HG03342 (cell line): ENCODE measurements around the gene SMTNL2.
"Not testable (repeated sequence)": the region's sequence is repeated elsewhere in the genome, so short reads cannot be mapped to it uniquely, and the experiment has no call there.

Experiments
- ATAC-seq: cut with Tn5 transposase; IDR thresholded peaks from one replicate; pipeline ENCODE4 v1.9.1; 2021; ENCODE audit warnings: mild to moderate bottlenecking, moderate library complexity; ENCODE audit not compliant: unreplicated experiment

SMTNL2 gene

GRCh38 chr17:4598776-4599504, 14.6 kb downstream of the SMTNL2 start:
- ATAC-seq = no peak

- ATAC-seq = no peak
Observed at GRCh38 chr17:4599505-4600281, 15.4 kb downstream of the SMTNL2 start.

- no peak for ATAC-seq
Observed at GRCh38 chr17:4600563-4600962, 16.2 kb downstream of the SMTNL2 start.

GRCh38 chr17:4601326-4601725, 17.0 kb downstream of the SMTNL2 start:
- ATAC-seq = no peak

GRCh38 chr17:4602041-4602440, 17.7 kb downstream of the SMTNL2 start:
- no peak for ATAC-seq

- ATAC-seq = no peak
Observed at GRCh38 chr17:4604111-4604644, 19.8 kb downstream of the SMTNL2 start.

- not testable (repeated sequence) for ATAC-seq
Observed at GRCh38 chr17:4604736-4605135, 20.4 kb downstream of the SMTNL2 start.

- ATAC-seq = no peak
Observed at GRCh38 chr17:4605826-4606225, 21.5 kb downstream of the SMTNL2 start.

GRCh38 chr17:4607261-4607741, 23.0 kb downstream of the SMTNL2 start:
- ATAC-seq = no peak

GRCh38 chr17:4607773-4608187, 23.5 kb downstream of the SMTNL2 start:
- no peak for ATAC-seq

GRCh38 chr17:4609761-4610160, 25.4 kb downstream of the SMTNL2 start:
- no peak for ATAC-seq

GRCh38 chr17:4610162-4610561, 25.8 kb downstream of the SMTNL2 start:
- no peak for ATAC-seq

- ATAC-seq = no peak
Observed at GRCh38 chr17:4610656-4611055, 26.3 kb downstream of the SMTNL2 start.

GRCh38 chr17:4616476-4616875, 32.1 kb downstream of the SMTNL2 start:
- ATAC-seq = no peak

GRCh38 chr17:4617090-4617489, 32.8 kb downstream of the SMTNL2 start:
- ATAC-seq = no peak

- no peak for ATAC-seq
Observed at GRCh38 chr17:4617590-4618351, 33.4 kb downstream of the SMTNL2 start.

- ATAC-seq = no peak
Observed at GRCh38 chr17:4620531-4621101, 36.3 kb downstream of the SMTNL2 start.

- no peak for ATAC-seq
Observed at GRCh38 chr17:4622375-4622774, 38.0 kb downstream of the SMTNL2 start.

GRCh38 chr17:4623249-4623648, 38.9 kb downstream of the SMTNL2 start:
- no peak for ATAC-seq

- not testable (repeated sequence) for ATAC-seq
Observed at GRCh38 chr17:4624451-4624911, 40.2 kb downstream of the SMTNL2 start.

- ATAC-seq = no peak
Observed at GRCh38 chr17:4625181-4625617, 40.9 kb downstream of the SMTNL2 start.
